Measurements from ENCODE around the gene TMTC2.
A peak's percentile ranks its signal among the peaks of the same experiment; 100 is the strongest.
"Not testable (repeated sequence)": the region's sequence is repeated elsewhere in the genome, so short reads cannot be mapped to it uniquely, and the experiment has no call there.

TMTC2 gene

GRCh38 chr12:82730953-82731459 lies 44.3 kb downstream of the TMTC2 start:
- DNase-seq: no peak

GRCh38 chr12:82740129-82741000 lies 53.7 kb downstream of the TMTC2 start:
- DNase-seq: no peak

GRCh38 chr12:82745063-82745674 lies 58.5 kb downstream of the TMTC2 start:
- DNase-seq: no peak

GRCh38 chr12:82745807-82746206 lies 59.1 kb downstream of the TMTC2 start:
- no peak for DNase-seq

GRCh38 chr12:82746668-82747067 lies 60.0 kb downstream of the TMTC2 start:
- DNase-seq: no peak

GRCh38 chr12:82749015-82749414 lies 62.3 kb downstream of the TMTC2 start:
- DNase-seq: no peak

GRCh38 chr12:82754856-82755255 lies 68.2 kb downstream of the TMTC2 start:
- DNase-seq: no peak

- no peak for DNase-seq
Measured at GRCh38 chr12:82756303-82756702, 69.6 kb downstream of the TMTC2 start.

GRCh38 chr12:82757059-82757458 lies 70.4 kb downstream of the TMTC2 start:
- no peak for DNase-seq

GRCh38 chr12:82757656-82758055 lies 71.0 kb downstream of the TMTC2 start:
- DNase-seq: no peak

GRCh38 chr12:82758749-82759330 lies 72.1 kb downstream of the TMTC2 start:
- no peak for DNase-seq

- no peak for DNase-seq
Measured at GRCh38 chr12:82760423-82760822, 73.7 kb downstream of the TMTC2 start.

- not testable (repeated sequence) for DNase-seq
Measured at GRCh38 chr12:82765206-82765605, 78.5 kb downstream of the TMTC2 start.

- DNase-seq: no peak
Measured at GRCh38 chr12:82765971-82766705, 79.4 kb downstream of the TMTC2 start.

GRCh38 chr12:82774666-82775065 lies 88.0 kb downstream of the TMTC2 start:
- DNase-seq: no peak

- no peak for DNase-seq
Measured at GRCh38 chr12:82780517-82780916, 93.8 kb downstream of the TMTC2 start.

- DNase-seq: peak; percentile 23
Measured at GRCh38 chr12:82781309-82781997, 94.7 kb downstream of the TMTC2 start.

GRCh38 chr12:82783435-82783834 lies 96.7 kb downstream of the TMTC2 start:
- no peak for DNase-seq

GRCh38 chr12:82787016-82787415 lies 100.3 kb downstream of the TMTC2 start:
- no peak for DNase-seq

GRCh38 chr12:82788594-82788993 lies 101.9 kb downstream of the TMTC2 start:
- no peak for DNase-seq

- DNase-seq: no peak
Measured at GRCh38 chr12:82789674-82790073, 103.0 kb downstream of the TMTC2 start.

- no peak for DNase-seq
Measured at GRCh38 chr12:82793751-82794281, 107.1 kb downstream of the TMTC2 start.

Measured in MV-4-11 (cell line).